Mucosa of rectum (tissue), 2 donors: Measurements from ENCODE around the gene SUOX.

Experiments used
- H3K27ac ChIP-seq, 2 donors: one replicate each; pipeline ENCODE4 v1.7.0; 2013; ENCODE audit warnings: inconsistent platforms in 2 of 2, low read depth in 2 of 2, low read length in 2 of 2
- H3K27me3 ChIP-seq, 2 donors: one replicate each; pipeline ENCODE4 v1.7.0; 2013; ENCODE audit warnings: low read length in 2 of 2; ENCODE audit not compliant: control insufficient read depth in 2 of 2, insufficient read depth in 2 of 2
- H3K36me3 ChIP-seq, 2 donors: one replicate each; pipeline ENCODE4 v1.7.0; 2013; ENCODE audit warnings: low read length in 2 of 2; ENCODE audit not compliant: control insufficient read depth in 2 of 2, insufficient read depth in 2 of 2
- H3K4me1 ChIP-seq, 2 donors: one replicate each; pipeline ENCODE4 v1.7.0; 2013; ENCODE audit warnings: low read length in 2 of 2, mild to moderate bottlenecking in 1 of 2; ENCODE audit not compliant: control insufficient read depth in 2 of 2, insufficient read depth in 2 of 2
- H3K4me3 ChIP-seq, 2 donors: one replicate each; pipeline ENCODE4 v1.7.0; 2013; ENCODE audit warnings: low read length in 2 of 2
- H3K9ac ChIP-seq, 2 donors: one replicate each; pipeline ENCODE4 v1.7.0; 2013; ENCODE audit warnings: low read length in 2 of 2, low read depth in 1 of 2, mild to moderate bottlenecking in 1 of 2
- H3K9me3 ChIP-seq, 2 donors: one replicate each; pipeline ENCODE4 v1.7.0; 2013; ENCODE audit warnings: low read length in 2 of 2; ENCODE audit not compliant: control insufficient read depth in 2 of 2
- donor health status: healthy.
- donor health status: Normal muscosa, but diverticular disease.

The SUOX gene

GRCh38 chr12:55996715-55997534 is at the start of gene SUOX:
Gene SUOX (plus strand): TSS chr12:55997276. CDS start chr12:56002222, 4,946 bp downstream.
- Histone ChIP-seq H3K4me3 (peak within 1 kb of the TSS; percentile 92 to 99), H3K4me1 (peaks cover 14 to 16% of the 10 kb centered on the region in 2 donors), H3K27ac (peak within 1 kb of the TSS; percentile 82 to 86), H3K9me3 (no peaks in the 10 kb centered on the region), H3K27me3 (no peaks in the 10 kb centered on the region), H3K36me3 (peaks cover 22 to 29% of the 10 kb centered on the region in 2 donors), H3K9ac (peak within 1 kb of the TSS; percentile 87 to 99)

- Histone ChIP-seq H3K9me3 (no peaks in the 10 kb centered on the region), H3K4me3 (no peak overlapping the region), H3K36me3 (peaks cover 25 to 33% of the 10 kb centered on the region in 2 donors), H3K27me3 (no peaks in the 10 kb centered on the region), H3K4me1 (peaks cover 6 to 8% of the 10 kb centered on the region in 2 donors), H3K9ac (no peak overlapping the region), H3K27ac (no peak overlapping the region)
Observed at GRCh38 chr12:55955344-55955743, 41.7 kb upstream of the SUOX start.

GRCh38 chr12:55955800-55956508 is 41.1 kb upstream of the SUOX start:
- no peak overlapping the region for H3K27ac ChIP-seq
- no peak overlapping the region for H3K4me3 ChIP-seq
- no peaks in the 10 kb centered on the region for H3K27me3 ChIP-seq
- no peaks in the 10 kb centered on the region for H3K9me3 ChIP-seq
- H3K36me3 ChIP-seq: peaks cover 25 to 33% of the 10 kb centered on the region in 2 donors
- no peak overlapping the region for H3K9ac ChIP-seq
- H3K4me1 ChIP-seq: peaks cover 6 to 8% of the 10 kb centered on the region in 2 donors

GRCh38 chr12:55957106-55957859 is 39.8 kb upstream of the SUOX start:
- H3K36me3 ChIP-seq: peaks cover 15 to 20% of the 10 kb centered on the region in 2 donors
- H3K9ac ChIP-seq: no peak overlapping the region
- H3K27ac ChIP-seq: no peak overlapping the region
- H3K4me3 ChIP-seq: no peak overlapping the region
- peaks cover 6 to 8% of the 10 kb centered on the region in 2 donors for H3K4me1 ChIP-seq
- no peaks in the 10 kb centered on the region for H3K9me3 ChIP-seq
- H3K27me3 ChIP-seq: no peaks in the 10 kb centered on the region

- no peaks in the 10 kb centered on the region for H3K9me3 ChIP-seq
- no peak overlapping the region for H3K9ac ChIP-seq
- H3K27me3 ChIP-seq: no peaks in the 10 kb centered on the region
- H3K4me3 ChIP-seq: no peak overlapping the region
- H3K36me3 ChIP-seq: no peaks in the 10 kb centered on the region
- H3K4me1 ChIP-seq: peaks cover 15 to 18% of the 10 kb centered on the region in 2 donors
- H3K27ac ChIP-seq: no peak overlapping the region
Observed at GRCh38 chr12:55963760-55964159, 33.3 kb upstream of the SUOX start.

- peaks cover 15 to 18% of the 10 kb centered on the region in 2 donors for H3K4me1 ChIP-seq
- H3K36me3 ChIP-seq: no peaks in the 10 kb centered on the region
- no peak overlapping the region for H3K27ac ChIP-seq
- H3K9ac ChIP-seq: no peak overlapping the region
- H3K27me3 ChIP-seq: no peaks in the 10 kb centered on the region
- H3K9me3 ChIP-seq: no peaks in the 10 kb centered on the region
- H3K4me3 ChIP-seq: no peak overlapping the region
Observed at GRCh38 chr12:55965240-55965639, 31.8 kb upstream of the SUOX start.

- Histone ChIP-seq H3K27ac (peak within 1 kb of the TSS; percentile 76 to 77), H3K9ac (peak within 1 kb of the TSS; percentile 88 to 92), H3K9me3 (no peaks in the 10 kb centered on the region), H3K4me1 (peaks cover 15 to 18% of the 10 kb centered on the region in 2 donors), H3K36me3 (no peaks in the 10 kb centered on the region), H3K27me3 (no peaks in the 10 kb centered on the region), H3K4me3 (peak within 1 kb of the TSS; percentile 90 to 92)
Observed at GRCh38 chr12:55965941-55966407, 31.1 kb upstream of the SUOX start, which contains the start of gene PMEL. Gene PMEL (minus strand): TSS chr12:55966042. CDS start chr12:55966011, 31 bp downstream.

GRCh38 chr12:55966408-55967281 is 30.4 kb upstream of the SUOX start, which contains the start of gene CDK2:
Gene CDK2 (plus strand): TSS chr12:55966830. CDS start chr12:55967009, 179 bp downstream.
- Histone ChIP-seq H3K4me3 (peak within 1 kb of the TSS; percentile 90 to 92), H3K4me1 (peaks cover 15 to 18% of the 10 kb centered on the region in 2 donors), H3K9me3 (no peaks in the 10 kb centered on the region), H3K27ac (peak within 1 kb of the TSS; percentile 76 to 77), H3K27me3 (no peaks in the 10 kb centered on the region), H3K9ac (peak within 1 kb of the TSS; percentile 88 to 92), H3K36me3 (no peaks in the 10 kb centered on the region)

- no peaks in the 10 kb centered on the region for H3K36me3 ChIP-seq
- H3K27me3 ChIP-seq: no peaks in the 10 kb centered on the region
- peaks cover 23 to 28% of the 10 kb centered on the region in 2 donors for H3K4me1 ChIP-seq
- H3K9me3 ChIP-seq: no peaks in the 10 kb centered on the region
- no peak overlapping the region for H3K27ac ChIP-seq
- H3K9ac ChIP-seq: no peak overlapping the region
- no peak overlapping the region for H3K4me3 ChIP-seq
Observed at GRCh38 chr12:55969356-55969755, 27.7 kb upstream of the SUOX start.
